PC-3 (cell line): Measurements from ENCODE around the gene FUT1. TPM values are rescaled to one million over a fixed set of nuclear protein-coding genes. Genes with fewer than 3 reads are reported as not detected.

Experiments
- ATAC-seq: fragments of 200-7000 bp; cut with Tn5 transposase; 2 replicates; pipeline ENCODE4 v1.9.1; 2020; ENCODE audit warnings: mild to moderate bottlenecking, moderate library complexity
- BruUV-seq: library from RNA; stranded (reverse); fragments of 400-500 nt; replicated peaks from 2 replicates; lab custom pipeline; 2021; lab: Mats Ljungman, UMichigan
- CTCF ChIA-PET: fragments of 300-600 bp; sonication (Branson Sonifier 250); formaldehyde crosslinking; loops from one replicate; lab custom pipeline; 2022; ENCODE audit warnings: antibody characterized with exemption; lab: Charles Lee
- POLR2A ChIA-PET: fragments of 300-600 bp; sonication (Branson Sonifier 250); formaldehyde crosslinking; loops from one replicate; lab custom pipeline; 2022; ENCODE audit warnings: antibody characterized with exemption; ENCODE audit not compliant: unreplicated experiment; lab: Charles Lee
- DNase-seq: peaks from one replicate; pipeline ENCODE4 v3.0.0-alpha.2; 2015
- H2AFZ ChIP-seq: fragments of 300-600 bp; sonication (generic); 2 replicates; pipeline ENCODE4 v1.6.0; 2016; ENCODE audit warnings: antibody characterized with exemption, low read length
- H3F3A ChIP-seq: fragments of 300-600 bp; sonication (generic); one replicate; pipeline ENCODE4 v1.6.0; 2017; ENCODE audit warnings: antibody characterized with exemption, low read length, control low read depth, mild to moderate bottlenecking; ENCODE audit not compliant: unreplicated experiment
- H3K27ac ChIP-seq: fragments of 300-600 bp; sonication (generic); 2 replicates; pipeline ENCODE4 v1.5.1; 2016; ENCODE audit warnings: mild to moderate bottlenecking, low read length
- H3K27me3 ChIP-seq: fragments of 300-600 bp; sonication (generic); 2 replicates; pipeline ENCODE4 v1.6.1; 2016; ENCODE audit warnings: low read length, mixed read lengths
- H3K36me3 ChIP-seq: fragments of 300-600 bp; sonication (generic); 2 replicates; pipeline ENCODE4 v1.6.1; 2016; ENCODE audit warnings: low read depth, mixed run types, low read length, mixed read lengths
- H3K4me1 ChIP-seq: fragments of 300-600 bp; sonication (generic); 2 replicates; pipeline ENCODE4 v1.5.1; 2016; ENCODE audit warnings: low read length; ENCODE audit not compliant: insufficient read depth
- H3K4me2 ChIP-seq: fragments of 300-600 bp; sonication (generic); 2 replicates; pipeline ENCODE4 v1.6.0; 2016; ENCODE audit warnings: low read length
- H3K4me3 ChIP-seq: fragments of 300-600 bp; sonication (generic); 2 replicates; pipeline ENCODE4 v1.5.1; 2016; ENCODE audit warnings: mild to moderate bottlenecking, low read length, mixed read lengths
- H3K79me2 ChIP-seq: fragments of 300-600 bp; sonication (generic); 2 replicates; pipeline ENCODE4 v1.6.1; 2017; ENCODE audit warnings: low read length, mixed read lengths
- H3K9ac ChIP-seq: fragments of 300-600 bp; sonication (generic); 2 replicates; pipeline ENCODE4 v1.6.0; 2016; ENCODE audit warnings: mild to moderate bottlenecking, low read length
- H3K9me2 ChIP-seq: fragments of 300-600 bp; sonication (generic); replicated peaks from 2 replicates; pipeline ENCODE4 v1.6.1; 2016; ENCODE audit warnings: mixed run types, low read length, mixed read lengths
- H3K9me3 ChIP-seq: fragments of 300-600 bp; sonication (generic); 2 replicates; pipeline ENCODE4 v1.6.1; 2016; ENCODE audit warnings: low read length, mixed read lengths
- H4K20me1 ChIP-seq: fragments of 300-600 bp; sonication (generic); 2 replicates; pipeline ENCODE4 v1.6.1; 2016; ENCODE audit warnings: low read length, mixed read lengths
- EZH2 ChIP-seq: fragments of 300-600 bp; sonication (generic); IDR thresholded peaks from one replicate; pipeline ENCODE4 v1.6.1; 2017; ENCODE audit warnings: antibody characterized with exemption, mild to moderate bottlenecking, low read length; ENCODE audit not compliant: unreplicated experiment
- EZH2phosphoT487 ChIP-seq: fragments of 300-600 bp; sonication (generic); IDR thresholded peaks from 2 replicates; pipeline ENCODE4 v1.6.1; 2018; ENCODE audit warnings: mild to moderate bottlenecking, antibody characterized with exemption, low read length, borderline replicate concordance
- intact Hi-C: fragments of 100-400 bp; cut with micrococcal nuclease; formaldehyde crosslinking; loops from 2 replicates; pipeline ENCODE4 v1.9.0; 2023
- total RNA-seq: library from RNA; depleted of rRNA; stranded (reverse); fragments of >200 nt; gene quantifications from 2 replicates; pipeline ENCODE4 v1.2.3, GENCODE V29; 2014
- TF ChIP-seq, protein P1 (sequence below): fragments of 300-600 bp; sonication (generic); conservative IDR thresholded peaks from 2 replicates; pipeline ENCODE4 v1.5.1; 2017; ENCODE audit warnings: antibody characterized with exemption, low read depth, mild to moderate bottlenecking, low read length

The FUT1 gene
- total RNA-seq, 1 experiment from 2014 or later, result 4.6 TPM

DNA sequence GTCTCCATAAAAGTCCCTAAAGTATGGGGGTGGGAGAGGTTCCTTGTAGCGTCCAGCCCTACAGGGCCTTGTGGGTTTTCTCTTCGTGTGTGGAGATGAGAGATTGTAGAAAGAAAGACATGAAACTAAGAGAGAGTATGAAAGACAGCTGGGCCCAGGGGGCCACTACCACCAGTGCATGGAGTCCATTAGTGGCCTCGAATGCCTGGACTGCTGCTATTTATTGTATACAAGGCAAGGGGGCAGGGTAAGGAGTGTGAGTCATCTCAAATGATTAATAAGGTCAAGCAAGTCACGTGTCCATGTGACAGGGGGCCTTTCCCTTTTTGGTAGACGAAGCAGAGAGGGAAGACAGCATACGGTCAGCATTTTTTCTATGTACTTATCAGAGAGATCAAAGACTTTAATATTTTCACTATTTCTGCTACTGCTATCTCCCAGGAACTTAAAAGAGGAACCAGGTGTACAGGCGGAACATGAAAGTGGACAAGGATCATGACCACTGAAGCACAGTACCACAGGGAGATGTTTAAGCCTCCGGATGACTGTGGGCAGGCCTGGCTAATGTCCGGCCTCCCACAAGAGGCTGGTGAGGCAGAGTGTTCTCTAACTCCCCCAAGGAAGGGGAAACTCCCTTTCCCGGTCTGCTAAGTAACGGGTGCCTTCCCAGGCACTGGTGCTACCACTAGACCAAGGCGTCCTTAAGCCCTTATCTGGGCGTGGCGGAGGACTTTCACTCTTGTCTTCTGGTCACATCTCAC lies 28.4 kb upstream of the FUT1 start:
- H3K9ac ChIP-seq, result no peak overlapping the region
- H4K20me1 ChIP-seq, result no peaks in the 10 kb centered on the region
- ChIA-PET POLR2A (interaction anchor here (0.6 kb wide), 1 partner anchor 36 kb away, joined by 3 read pairs; no protein-coding TSS in a partner anchor), CTCF (no interaction called here)
- ATAC-seq (no peak), DNase-seq (no peak)
- no TSS peak for BruUV-seq
- no peaks in the 10 kb centered on the region for H3K79me2 ChIP-seq
- no peaks in the 10 kb centered on the region for H3F3A ChIP-seq
- no peak for TF ChIP-seq EZH2
- TF ChIP-seq, protein P1, sequence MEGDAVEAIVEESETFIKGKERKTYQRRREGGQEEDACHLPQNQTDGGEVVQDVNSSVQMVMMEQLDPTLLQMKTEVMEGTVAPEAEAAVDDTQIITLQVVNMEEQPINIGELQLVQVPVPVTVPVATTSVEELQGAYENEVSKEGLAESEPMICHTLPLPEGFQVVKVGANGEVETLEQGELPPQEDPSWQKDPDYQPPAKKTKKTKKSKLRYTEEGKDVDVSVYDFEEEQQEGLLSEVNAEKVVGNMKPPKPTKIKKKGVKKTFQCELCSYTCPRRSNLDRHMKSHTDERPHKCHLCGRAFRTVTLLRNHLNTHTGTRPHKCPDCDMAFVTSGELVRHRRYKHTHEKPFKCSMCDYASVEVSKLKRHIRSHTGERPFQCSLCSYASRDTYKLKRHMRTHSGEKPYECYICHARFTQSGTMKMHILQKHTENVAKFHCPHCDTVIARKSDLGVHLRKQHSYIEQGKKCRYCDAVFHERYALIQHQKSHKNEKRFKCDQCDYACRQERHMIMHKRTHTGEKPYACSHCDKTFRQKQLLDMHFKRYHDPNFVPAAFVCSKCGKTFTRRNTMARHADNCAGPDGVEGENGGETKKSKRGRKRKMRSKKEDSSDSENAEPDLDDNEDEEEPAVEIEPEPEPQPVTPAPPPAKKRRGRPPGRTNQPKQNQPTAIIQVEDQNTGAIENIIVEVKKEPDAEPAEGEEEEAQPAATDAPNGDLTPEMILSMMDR, result no peak
- TF ChIP-seq EZH2phosphoT487, result no peak
- H3K36me3 ChIP-seq, result no peaks in the 10 kb centered on the region
- H3K4me1 ChIP-seq, result no peaks in the 10 kb centered on the region
- no peaks in the 10 kb centered on the region for H3K9me2 ChIP-seq
- H3K4me3 ChIP-seq, result no peak overlapping the region
- no peak overlapping the region for H2AFZ ChIP-seq
- H3K4me2 ChIP-seq, result no peak overlapping the region
- no peak overlapping the region for H3K27ac ChIP-seq
- no peaks in the 10 kb centered on the region for H3K27me3 ChIP-seq
- intact Hi-C loops, result no loop called here
- H3K9me3 ChIP-seq, result no peaks in the 10 kb centered on the region

DNA sequence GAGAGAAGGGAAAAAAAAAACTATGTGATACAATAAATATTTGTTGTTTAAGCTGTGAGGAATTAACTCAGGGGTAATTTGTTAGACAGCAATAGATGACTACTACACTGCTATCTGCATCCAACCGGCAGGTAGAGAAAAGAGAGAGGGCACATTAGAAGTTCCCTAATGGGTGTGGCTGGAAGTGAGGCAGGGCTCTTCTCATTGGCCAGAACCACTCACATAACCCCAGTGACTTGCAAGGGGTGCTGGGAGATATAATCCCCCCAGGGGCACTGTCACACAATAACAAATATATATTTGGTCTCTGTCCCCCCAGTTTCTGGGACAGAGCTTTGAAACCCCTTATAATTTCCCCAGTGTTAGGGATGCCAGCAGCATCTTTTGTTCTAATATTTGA lies 27.2 kb upstream of the FUT1 start:
- intact Hi-C loops, result no loop called here
- no peak for ATAC-seq
- POLR2A ChIA-PET, result no interaction called here

More for the DNA sequence above, 27.2 kb upstream of the FUT1 start:
- H3K9me3 ChIP-seq, result no peaks in the 10 kb centered on the region
- no peaks in the 10 kb centered on the region for H3K36me3 ChIP-seq
- no peaks in the 10 kb centered on the region for H3K79me2 ChIP-seq
- no peak overlapping the region for H3K4me2 ChIP-seq
- no peaks in the 10 kb centered on the region for H3K4me1 ChIP-seq
- H3K9me2 ChIP-seq, result no peaks in the 10 kb centered on the region
- no TSS peak for BruUV-seq
- no peak overlapping the region for H2AFZ ChIP-seq
- H3K27ac ChIP-seq, result no peak overlapping the region
- DNase-seq, result no peak
- H3K27me3 ChIP-seq, result no peaks in the 10 kb centered on the region
- TF ChIP-seq, protein P1, result no peak
- TF ChIP-seq EZH2phosphoT487 (no peak), EZH2 (no peak)
- H4K20me1 ChIP-seq, result no peaks in the 10 kb centered on the region
- no peaks in the 10 kb centered on the region for H3F3A ChIP-seq
- CTCF ChIA-PET, result no interaction called here
- no peak overlapping the region for H3K9ac ChIP-seq
- H3K4me3 ChIP-seq, result no peak overlapping the region
